NT2/D1 (cell line): Measurements from ENCODE around the gene EPHB4.
A peak's percentile ranks its signal among the peaks of the same experiment; 100 is the strongest.

Source experiments
- DNase-seq: peaks from one replicate; pipeline ENCODE4 v3.0.0-alpha.2; 2011; ENCODE audit warnings: low read depth, low spot score
- H3K27me3 ChIP-seq: 2 replicates; pipeline ENCODE4 v1.6.0; 2011; ENCODE audit warnings: mild to moderate bottlenecking; ENCODE audit not compliant: insufficient read length, insufficient read depth
- H3K36me3 ChIP-seq: 2 replicates; pipeline ENCODE4 v1.6.1; 2011; ENCODE audit warnings: mild to moderate bottlenecking, low read length, mixed read lengths; ENCODE audit not compliant: insufficient read depth, insufficient read length
- H3K4me1 ChIP-seq: 2 replicates; pipeline ENCODE4 v1.5.1; 2011; ENCODE audit not compliant: insufficient read depth, insufficient read length
- H3K4me3 ChIP-seq: 2 replicates; pipeline ENCODE4 v1.5.1; 2011; ENCODE audit warnings: low read depth; ENCODE audit not compliant: insufficient read length
- H3K9ac ChIP-seq: 2 replicates; pipeline ENCODE4 v1.6.0; 2011; ENCODE audit warnings: low read depth; ENCODE audit not compliant: insufficient read length
- H3K9me3 ChIP-seq: 2 replicates; pipeline ENCODE4 v1.5.1; 2011; ENCODE audit warnings: mild to moderate bottlenecking, low read length; ENCODE audit not compliant: insufficient read depth
- SUZ12 ChIP-seq: IDR thresholded peaks from 2 replicates; pipeline ENCODE4 v1.6.1; 2011; ENCODE audit not compliant: insufficient read length, insufficient read depth; ENCODE audit errors: extremely low read depth
- YY1 ChIP-seq: IDR thresholded peaks from 2 replicates; pipeline ENCODE4 v1.6.1; 2011; ENCODE audit not compliant: insufficient read length, insufficient read depth
- ZNF274 ChIP-seq: IDR thresholded peaks from 2 replicates; pipeline ENCODE4 v1.6.1; 2011; ENCODE audit warnings: mild to moderate bottlenecking, low read depth, low read length

EPHB4 gene

GRCh38 chr7:100827330-100828226 lies at the start of gene EPHB4:
Gene EPHB4 (minus strand): TSS chr7:100827523. CDS start chr7:100827030, 493 bp downstream.
- DNase-seq = peak; percentile 91
- TF ChIP-seq SUZ12 = no peak
- no peak for TF ChIP-seq ZNF274
- TF ChIP-seq YY1 = no peak
- no peaks in the 10 kb centered on the region for H3K9me3 ChIP-seq
- no peaks in the 10 kb centered on the region for H3K27me3 ChIP-seq
- peaks cover 24% of the 10 kb centered on the region for H3K36me3 ChIP-seq
- peaks cover 5% of the 10 kb centered on the region for H3K4me1 ChIP-seq
- H3K9ac ChIP-seq = peak within 1 kb of the TSS; percentile 87
- peak within 1 kb of the TSS; percentile 66 for H3K4me3 ChIP-seq

GRCh38 chr7:100875356-100875751 lies 48.0 kb upstream of the EPHB4 start:
- Histone ChIP-seq H3K4me1 (peaks cover 7% of the 10 kb centered on the region), H3K27me3 (no peaks in the 10 kb centered on the region), H3K9ac (peak overlapping the region; percentile 95), H3K36me3 (peaks cover 75% of the 10 kb centered on the region), H3K4me3 (peak overlapping the region; percentile 93), H3K9me3 (no peaks in the 10 kb centered on the region)
- DNase-seq = no peak
- TF ChIP-seq ZNF274 (no peak), SUZ12 (no peak), YY1 (no peak)

- peak; percentile 99 for DNase-seq
- Histone ChIP-seq H3K9ac (peak within 1 kb of the TSS; percentile 95), H3K9me3 (no peaks in the 10 kb centered on the region), H3K4me3 (peak within 1 kb of the TSS; percentile 93), H3K4me1 (peaks cover 7% of the 10 kb centered on the region), H3K27me3 (no peaks in the 10 kb centered on the region), H3K36me3 (peaks cover 77% of the 10 kb centered on the region)
- TF ChIP-seq YY1 (peak; percentile 39), ZNF274 (no peak), SUZ12 (no peak)
Measured at GRCh38 chr7:100874577-100875355, 47.4 kb upstream of the EPHB4 start, which contains the start of gene SRRT. Gene SRRT (plus strand): TSS chr7:100875103. CDS start chr7:100875591, 488 bp downstream.

GRCh38 chr7:100874300-100874576 lies 46.9 kb upstream of the EPHB4 start:
- Histone ChIP-seq H3K27me3 (no peaks in the 10 kb centered on the region), H3K36me3 (peaks cover 78% of the 10 kb centered on the region), H3K4me1 (peaks cover 7% of the 10 kb centered on the region), H3K9ac (peak overlapping the region; percentile 95), H3K9me3 (no peaks in the 10 kb centered on the region), H3K4me3 (peak overlapping the region; percentile 93)
- no peak for TF ChIP-seq ZNF274
- no peak for TF ChIP-seq YY1
- TF ChIP-seq SUZ12 = no peak
- no peak for DNase-seq

GRCh38 chr7:100873599-100874299 lies 46.4 kb upstream of the EPHB4 start:
- no peak for DNase-seq
- peaks cover 7% of the 10 kb centered on the region for H3K4me1 ChIP-seq
- H3K4me3 ChIP-seq = peak overlapping the region; percentile 93
- H3K36me3 ChIP-seq = peaks cover 78% of the 10 kb centered on the region
- H3K27me3 ChIP-seq = no peaks in the 10 kb centered on the region
- peak overlapping the region; percentile 95 for H3K9ac ChIP-seq
- H3K9me3 ChIP-seq = no peaks in the 10 kb centered on the region
- TF ChIP-seq ZNF274 = no peak
- TF ChIP-seq YY1 = no peak
- no peak for TF ChIP-seq SUZ12

- DNase-seq = no peak
- Histone ChIP-seq H3K4me1 (peaks cover 7% of the 10 kb centered on the region), H3K36me3 (peaks cover 52% of the 10 kb centered on the region), H3K4me3 (peak overlapping the region; percentile 86), H3K27me3 (no peaks in the 10 kb centered on the region), H3K9ac (peak overlapping the region; percentile 98), H3K9me3 (no peaks in the 10 kb centered on the region)
- TF ChIP-seq ZNF274 = no peak
- TF ChIP-seq YY1 = no peak
- no peak for TF ChIP-seq SUZ12
Measured at GRCh38 chr7:100867776-100868485, 40.6 kb upstream of the EPHB4 start.
